HepG2 (cell line): ENCODE data around the gene SYT11. TPM values are rescaled to one million over a fixed set of nuclear protein-coding genes. Genes with fewer than 3 reads are reported as not detected.

Experiments used
- ATAC-seq: fragments of 200-7000 bp; cut with Tn5 transposase; 3 replicates; pipeline ENCODE4 v1.9.1; 2020; ENCODE audit warnings: mild to moderate bottlenecking, moderate library complexity
- BruUV-seq: library from RNA; stranded (reverse); fragments of 400-500 nt; replicated peaks from 2 replicates; lab custom pipeline; 2021; lab: Mats Ljungman, UMichigan
- CTCF ChIA-PET: fragments of 300-600 bp; formaldehyde crosslinking; extraction: SDS; loops from one replicate; lab custom pipeline; 2021; ENCODE audit warnings: low total read pairs, inconsistent platforms, low intra/inter-chr PET ratio; lab: Yijun Ruan, JAX
- POLR2A ChIA-PET: fragments of 350-600 bp; sonication (Branson Sonifier 250); formaldehyde crosslinking; loops from one replicate; lab custom pipeline; 2020; ENCODE audit warnings: antibody characterized with exemption, inconsistent platforms; lab: Yijun Ruan, JAX
- DNase-seq: peaks from one replicate; pipeline ENCODE4 v3.0.0-alpha.2; 2015; ENCODE audit warnings: low spot score
- FAIRE-seq: peaks from 3 replicates; lab custom pipeline; 2011; peaks lifted over from hg19 to GRCh38; lab: Jason Lieb, UNC
- H2AFZ ChIP-seq: one replicate; pipeline ENCODE4 v1.6.1; 2011; ENCODE audit warnings: low read length, inconsistent platforms
- H3K27ac ChIP-seq: fragments of 300-600 bp; 3 replicates; pipeline ENCODE4 v1.8.0; 2011; ENCODE audit warnings: mixed run types, mild to moderate bottlenecking, mixed read lengths, low read length, inconsistent platforms; ENCODE audit not compliant: insufficient read depth; ENCODE audit errors: extremely low read length
- H3K27me3 ChIP-seq, 2 experiments: fragments of 200-600 bp in 1 of 2; 2 replicates in 1 of 2; 3 replicates in 1 of 2; pipeline versions ENCODE4 v1.6.0 to v1.8.0; 2011; ENCODE audit warnings: low read length in 2 of 2, mild to moderate bottlenecking in 2 of 2, moderate library complexity in 2 of 2, inconsistent platforms in 1 of 2; ENCODE audit not compliant: insufficient read depth in 2 of 2, control insufficient read depth in 1 of 2
- H3K36me3 ChIP-seq, 2 experiments: fragments of 200-600 bp in 1 of 2; replicated peaks in 1 of 2; 2 replicates in 1 of 2; 3 replicates in 1 of 2; pipeline versions ENCODE4 v1.5.1 to v1.8.0; 2011; ENCODE audit warnings: low read length in 2 of 2, inconsistent platforms in 1 of 2; ENCODE audit not compliant: insufficient read depth in 2 of 2, control insufficient read depth in 1 of 2
- H3K4me1 ChIP-seq: 2 replicates; pipeline ENCODE4 v1.5.1; 2012; ENCODE audit warnings: low read length, inconsistent platforms; ENCODE audit not compliant: insufficient read depth
- H3K4me2 ChIP-seq: 2 replicates; pipeline ENCODE4 v1.6.0; 2011; ENCODE audit warnings: low read depth, low read length, inconsistent platforms
- H3K4me3 ChIP-seq, 3 experiments: fragments of 200-600 bp in 1 of 3; sonication (generic), shearing (Covaris generic) in 1 of 3; replicated peaks in 1 of 3; 2 replicates each; pipeline ENCODE4 v1.5.1; 2011 to 2016; ENCODE audit warnings: low read length in 3 of 3, inconsistent platforms in 2 of 3, low read depth in 2 of 3, mild to moderate bottlenecking in 2 of 3, control low read depth in 1 of 3, mixed read lengths in 1 of 3; ENCODE audit not compliant: insufficient read depth in 1 of 3
- H3K79me2 ChIP-seq: one replicate; pipeline ENCODE4 v1.6.1; 2011; ENCODE audit warnings: low read length, inconsistent platforms; ENCODE audit not compliant: insufficient read depth
- H3K9ac ChIP-seq: 2 replicates; pipeline ENCODE4 v1.6.0; 2011; ENCODE audit warnings: mild to moderate bottlenecking, low read depth, low read length, inconsistent platforms; ENCODE audit not compliant: insufficient read depth
- H3K9me3 ChIP-seq: 2 replicates; pipeline ENCODE4 v1.5.1; 2012; ENCODE audit warnings: mild to moderate bottlenecking, low read length
- H4K20me1 ChIP-seq: 2 replicates; pipeline ENCODE4 v1.6.0; 2011; ENCODE audit warnings: inconsistent platforms, mild to moderate bottlenecking, low read length, moderate library complexity; ENCODE audit not compliant: insufficient read depth
- CEBPB ChIP-seq: IDR thresholded peaks from 2 replicates; pipeline ENCODE4 v1.6.1; 2011; ENCODE audit warnings: low read depth, low read length, improper control_type of control experiment, borderline replicate concordance
- CEBPG ChIP-seq: IDR thresholded peaks from 2 replicates; pipeline ENCODE4 v1.6.1; 2016
- NFKBIZ ChIP-seq: IDR thresholded peaks from 2 replicates; pipeline ENCODE4 v1.6.1; 2018; ENCODE audit warnings: missing genetic modification reagents, missing compliant biosample characterization
- NRL ChIP-seq: sonication (generic); formaldehyde crosslinking; IDR thresholded peaks from 2 replicates; pipeline ENCODE4 v1.5.0; 2020; ENCODE audit warnings: missing genetic modification reagents, mild to moderate bottlenecking, moderate library complexity, borderline replicate concordance
- ZFP36 ChIP-seq: fragments of 150-350 bp; IDR thresholded peaks from 2 replicates; pipeline ENCODE4 v1.6.1; 2018; ENCODE audit warnings: borderline replicate concordance, low read length, low read depth; ENCODE audit not compliant: partially characterized antibody
- WGBS: methylation state at CpG from one replicate; pipeline ENCODE4 v1.1.6; 2017; ENCODE audit warnings: low lambda C conversion rate; 5-methylcytosine and 5-hydroxymethylcytosine counted together
- in situ Hi-C: cut with HindIII; loops from 2 replicates; pipeline ENCODE4 v1.10.0; 2017; ENCODE audit warnings: low pct_unique_long_range_greater_than_20kb; ENCODE audit not compliant: extremely low pct_ligation_motif_present
- intact Hi-C: fragments of 100-400 bp; cut with micrococcal nuclease; formaldehyde crosslinking; loops from one replicate; pipeline ENCODE4 v1.10.0; 2022; ENCODE audit not compliant: unreplicated experiment
- polyA plus RNA-seq, 8 experiments: library from polyadenylated mRNA; depleted of rRNA in 3 of 8; stranded (reverse) in 7 of 8; unstranded in 1 of 8; fragments of >200 nt; fragmentation: Illumina TruSeq in 4 of 8; extraction: Trizol in 4 of 8; gene quantifications; 2 replicates each; pipeline versions ENCODE4 v1.2.1 to v1.2.3, GENCODE V29; 2011 to 2016; ENCODE audit warnings: low read depth in 4 of 8, missing spikeins in 1 of 8, mixed read lengths in 1 of 8; ENCODE audit not compliant: insufficient read depth in 1 of 8
- total RNA-seq, 5 experiments: library from RNA; depleted of rRNA; stranded (reverse); fragments of >200 nt; fragmentation: Illumina TruSeq; extraction: Trizol; gene quantifications; 2 replicates each; pipeline ENCODE4 v1.2.3, GENCODE V29; 2016; ENCODE audit warnings: low read depth in 1 of 5

The SYT11 gene
- total and polyA plus RNA-seq, 2 of the 13 experiments (the other 11 are each of a cell fraction or from before 2014, with no cell fraction given), result 0.22 to 0.59 TPM

DNA sequence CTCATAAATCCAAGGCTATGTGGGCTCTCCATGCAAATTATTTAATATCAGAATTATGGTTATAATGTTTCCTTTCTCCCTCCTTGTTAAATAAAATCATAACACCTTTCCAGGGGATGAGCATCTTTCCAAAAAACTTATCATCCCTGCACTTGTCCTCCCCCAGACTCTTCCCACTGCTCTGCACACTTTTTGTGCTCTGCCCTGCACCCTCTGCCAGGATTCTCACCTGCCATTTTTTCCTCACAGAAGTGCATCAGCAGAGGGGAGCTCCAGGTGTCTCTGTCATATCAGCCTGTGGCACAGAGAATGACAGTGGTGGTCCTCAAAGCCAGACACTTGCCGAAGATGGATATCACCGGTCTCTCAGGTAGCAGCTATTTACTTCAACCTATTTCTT, 20.9 kb downstream of the SYT11 start:
- TF ChIP-seq ZFP36 (no peak), NFKBIZ (CRISPR knock-in tag) (no peak)
- intact Hi-C loops, result no loop called here
- H3K79me2 ChIP-seq, result no peaks in the 10 kb centered on the region
- H3K27me3 ChIP-seq, result peaks cover 2 to 3% of the 10 kb centered on the region in 2 experiments; a peak in 1 of 5 replicates
- no peaks in the 10 kb centered on the region for H4K20me1 ChIP-seq
- DNase-seq (no peak), ATAC-seq (no peak), FAIRE-seq (no peak)
- no peak overlapping the region for H3K4me2 ChIP-seq
- H3K27ac ChIP-seq, result no peak overlapping the region
- CTCF ChIA-PET, result no interaction called here
- BruUV-seq, result no TSS peak
- POLR2A ChIA-PET, result no interaction called here
- in situ Hi-C loops, result no loop called here
- H3K4me1 ChIP-seq, result peaks cover 34% of the 10 kb centered on the region
- no peaks in the 10 kb centered on the region for H3K9me3 ChIP-seq
- no peak overlapping the region for H3K9ac ChIP-seq
- H3K36me3 ChIP-seq, result no peaks in the 10 kb centered on the region
- WGBS, result 92% methylated on average over 2 of the region's 2 CpGs
- no peak overlapping the region for H2AFZ ChIP-seq
- H3K4me3 ChIP-seq, result no peak overlapping the region

DNA sequence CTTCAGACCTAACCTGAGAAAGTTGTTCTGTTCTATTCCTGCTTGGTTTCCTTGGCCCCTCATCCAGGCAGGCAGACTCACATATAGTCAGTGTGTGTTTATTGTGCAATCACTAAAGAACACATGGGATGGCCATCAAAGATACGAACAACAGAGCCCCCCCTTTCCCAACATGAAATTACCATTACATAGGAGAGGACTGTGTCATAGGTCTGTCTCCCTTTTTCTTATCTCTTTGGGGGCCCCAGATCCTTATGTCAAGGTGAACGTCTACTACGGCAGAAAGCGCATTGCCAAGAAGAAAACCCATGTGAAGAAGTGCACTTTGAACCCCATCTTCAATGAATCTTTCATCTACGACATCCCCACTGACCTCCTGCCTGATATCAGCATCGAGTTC, 21.6 kb downstream of the SYT11 start:
- no peak for FAIRE-seq
- no peak overlapping the region for H2AFZ ChIP-seq
- TF ChIP-seq NRL, result no peak
- TF ChIP-seq CEBPB, result peak; percentile 93
- peak; percentile 63 for TF ChIP-seq CEBPG (CRISPR knock-in tag)
- TF ChIP-seq, all 625 proteins: peak for 2
- Histone ChIP-seq H3K27me3 (peaks cover 3 to 8% of the 10 kb centered on the region in 2 experiments; a peak in 1 of 5 replicates), H4K20me1 (no peaks in the 10 kb centered on the region), H3K4me1 (peaks cover 34% of the 10 kb centered on the region), H3K9me3 (no peaks in the 10 kb centered on the region), H3K9ac (no peak overlapping the region), H3K79me2 (no peaks in the 10 kb centered on the region), H3K4me2 (no peak overlapping the region), H3K27ac (no peak overlapping the region), H3K4me3 (no peak overlapping the region), H3K36me3 (no peaks in the 10 kb centered on the region)
- ChIA-PET POLR2A (no interaction called here), CTCF (no interaction called here)
- WGBS, result 19% methylated on average over 6 of the region's 6 CpGs
- BruUV-seq, result no TSS peak
- intact Hi-C loops (no loop called here), in situ Hi-C loops (no loop called here)
- ATAC-seq, result no peak; the same call in 2 of the 3 replicates
- no peak for DNase-seq
